Muscle layer of colon (tissue), 2 donors: ENCODE data around the gene HIC2.
"Not testable (repeated sequence)": the region's sequence is repeated elsewhere in the genome, so short reads cannot be mapped to it uniquely, and the experiment has no call there.

Experiments
- H3K27ac ChIP-seq: one replicate; pipeline ENCODE4 v1.7.0; 2013; ENCODE audit warnings: low read depth, mild to moderate bottlenecking, low read length, moderate library complexity
- H3K27me3 ChIP-seq, 2 donors: one replicate each; pipeline ENCODE4 v1.7.0; 2013; ENCODE audit warnings: low read length in 2 of 2, mild to moderate bottlenecking in 2 of 2; ENCODE audit not compliant: insufficient read depth in 2 of 2, control insufficient read depth in 1 of 2
- H3K36me3 ChIP-seq: one replicate; pipeline ENCODE4 v1.7.0; 2013; ENCODE audit warnings: mild to moderate bottlenecking, low read length; ENCODE audit not compliant: insufficient read depth
- H3K4me1 ChIP-seq: one replicate; pipeline ENCODE4 v1.7.0; 2013; ENCODE audit warnings: mild to moderate bottlenecking, low read length; ENCODE audit not compliant: insufficient read depth
- H3K4me3 ChIP-seq, 2 donors: one replicate each; pipeline ENCODE4 v1.7.0; 2013; ENCODE audit warnings: low read length in 2 of 2, low read depth in 1 of 2, mild to moderate bottlenecking in 1 of 2, moderate library complexity in 1 of 2
- H3K9ac ChIP-seq: one replicate; pipeline ENCODE4 v1.7.0; 2013; ENCODE audit warnings: low read length
- H3K9me3 ChIP-seq: one replicate; pipeline ENCODE4 v1.7.0; 2013; ENCODE audit warnings: mild to moderate bottlenecking, low read length
- donor health status: abdominal sarcoma.
- donor health status: Adenocarcinoma of cecum.

The HIC2 gene

GRCh38 chr22:21493789-21494782, 76.9 kb downstream of the HIC2 start:
- not testable (repeated sequence) for H3K27ac ChIP-seq, H3K36me3 ChIP-seq, H3K9me3 ChIP-seq, H3K4me3 ChIP-seq, H3K27me3 ChIP-seq, H3K9ac ChIP-seq, H3K4me1 ChIP-seq

DNA sequence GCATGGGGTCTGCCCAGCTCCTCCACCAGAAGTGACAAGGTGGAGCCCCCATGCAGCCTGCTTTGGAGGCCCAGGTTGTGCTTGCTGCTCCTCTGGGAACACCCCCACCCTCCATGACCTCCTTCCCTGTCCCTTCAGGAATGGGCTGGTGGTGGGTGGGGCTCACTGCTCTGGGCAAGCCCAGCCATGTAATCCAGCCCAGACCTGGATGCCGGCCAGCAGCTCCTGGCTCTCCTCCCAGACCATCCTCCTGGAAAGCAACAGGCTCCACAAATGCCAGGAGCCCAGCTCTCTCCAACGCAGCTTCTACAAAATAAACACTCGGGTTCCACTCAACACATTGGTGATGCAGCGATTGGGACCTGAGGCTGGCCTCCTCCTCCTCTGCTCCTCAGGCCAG, 80.8 kb downstream of the HIC2 start:
- H3K27ac ChIP-seq, H3K27me3 ChIP-seq, H3K4me3 ChIP-seq: not testable (repeated sequence)

DNA sequence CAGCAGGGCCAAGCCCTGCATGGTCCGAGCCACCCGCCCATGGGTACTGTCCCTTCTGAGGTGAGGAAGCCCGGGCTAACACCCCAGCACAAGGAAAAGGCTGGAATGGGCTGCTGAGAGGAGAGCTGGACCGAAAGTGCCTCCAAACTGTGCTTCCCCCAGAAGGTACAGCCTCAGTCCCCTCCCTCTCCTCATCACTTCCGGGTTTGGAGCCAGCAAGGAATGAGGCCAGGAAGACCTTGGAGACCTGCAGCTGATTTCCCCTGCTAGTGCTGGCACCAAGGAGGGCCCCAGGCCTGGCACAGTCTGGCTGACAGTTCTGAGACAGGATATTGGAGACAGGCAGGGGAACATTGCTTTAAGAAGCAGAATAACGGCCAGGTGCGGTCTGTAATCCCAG, 81.3 kb downstream of the HIC2 start:
- not testable (repeated sequence) for H3K27me3 ChIP-seq, H3K9me3 ChIP-seq, H3K9ac ChIP-seq, H3K4me3 ChIP-seq, H3K27ac ChIP-seq, H3K4me1 ChIP-seq, H3K36me3 ChIP-seq

More for the DNA sequence above, 80.8 kb downstream of the HIC2 start:
- H3K36me3 ChIP-seq, H3K9ac ChIP-seq, H3K9me3 ChIP-seq, H3K4me1 ChIP-seq: not testable (repeated sequence)

DNA sequence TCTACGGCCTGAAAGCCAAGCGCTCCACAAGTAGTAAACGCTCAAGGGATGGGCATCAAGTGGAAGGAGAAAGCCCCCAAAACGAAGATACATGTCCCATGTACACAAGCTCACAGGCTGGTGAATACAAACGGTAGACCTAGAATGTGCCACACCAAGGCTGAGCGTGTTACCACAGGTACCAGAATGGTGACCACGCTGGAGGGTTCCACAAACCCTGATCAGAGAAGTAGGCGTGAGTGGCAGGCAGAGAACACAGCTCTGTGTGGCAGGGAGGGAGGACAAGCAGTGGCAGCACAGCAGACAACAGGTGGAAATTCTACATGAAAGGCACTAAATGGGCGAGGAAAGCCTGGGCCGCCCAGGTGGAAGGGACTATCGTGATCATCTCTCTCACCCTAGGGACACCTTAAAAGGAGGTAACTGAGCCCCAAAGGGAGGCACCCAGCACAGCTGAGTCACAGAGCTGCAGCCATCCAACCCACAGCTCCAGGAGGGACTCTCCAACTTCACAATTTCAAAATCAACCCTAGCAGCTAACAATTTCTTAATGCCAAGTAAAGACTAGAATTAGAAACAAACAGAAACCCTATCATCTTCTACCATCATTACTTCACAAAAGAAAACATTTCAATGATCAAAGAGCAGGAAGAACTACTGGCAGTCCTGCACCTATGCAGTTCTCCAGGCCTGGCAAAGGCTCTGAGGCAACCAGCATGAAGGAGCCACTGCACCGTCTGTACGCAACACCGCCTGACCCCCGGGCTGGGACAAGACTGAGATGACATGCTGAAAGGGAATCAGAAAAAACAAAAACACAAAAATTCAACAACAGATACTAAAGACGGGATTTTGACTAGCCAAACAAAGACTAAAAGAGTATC, 82.7 kb downstream of the HIC2 start:
- H3K27ac ChIP-seq, H3K9me3 ChIP-seq, H3K9ac ChIP-seq, H3K4me3 ChIP-seq, H3K36me3 ChIP-seq, H3K4me1 ChIP-seq, H3K27me3 ChIP-seq: not testable (repeated sequence)
